HG02852 (cell line): Measurements from ENCODE around the gene GLP1R.

ENCODE experiments used
- ATAC-seq: cut with Tn5 transposase; IDR thresholded peaks from one replicate; pipeline ENCODE4 v1.9.1; 2021; ENCODE audit warnings: mild to moderate bottlenecking, moderate library complexity; ENCODE audit not compliant: unreplicated experiment

GLP1R gene

GRCh38 chr6:39048481-39049399 is at the start of gene GLP1R:
GLP1R (plus strand) TSS chr6:39048781; CDS start chr6:39048841, 60 bp downstream.
- no peak for ATAC-seq

- ATAC-seq: no peak
These were observed 45.5 kb upstream of the GLP1R start for GRCh38 chr6:39003072-39003471.

- ATAC-seq: no peak
These were observed 45.1 kb upstream of the GLP1R start for GRCh38 chr6:39003492-39003891.

GRCh38 chr6:39004801-39005200 is 43.8 kb upstream of the GLP1R start:
- no peak for ATAC-seq

GRCh38 chr6:39005774-39006173 is 42.8 kb upstream of the GLP1R start:
- ATAC-seq: no peak

- ATAC-seq: no peak
These were observed 41.0 kb upstream of the GLP1R start for GRCh38 chr6:39007575-39007974.

GRCh38 chr6:39008737-39009136 is 39.8 kb upstream of the GLP1R start:
- no peak for ATAC-seq

GRCh38 chr6:39009476-39009875 is 39.1 kb upstream of the GLP1R start:
- ATAC-seq: no peak

- ATAC-seq: no peak
These were observed 31.6 kb upstream of the GLP1R start for GRCh38 chr6:39016839-39017546.

- no peak for ATAC-seq
These were observed 31.1 kb upstream of the GLP1R start for GRCh38 chr6:39017547-39017880.

- ATAC-seq: no peak
These were observed 30.5 kb upstream of the GLP1R start for GRCh38 chr6:39018103-39018502.

GRCh38 chr6:39020136-39020535 is 28.4 kb upstream of the GLP1R start:
- ATAC-seq: no peak

GRCh38 chr6:39021041-39021440 is 27.5 kb upstream of the GLP1R start:
- ATAC-seq: no peak

- no peak for ATAC-seq
These were observed 26.8 kb upstream of the GLP1R start for GRCh38 chr6:39021779-39022178.

- ATAC-seq: no peak
These were observed 22.4 kb upstream of the GLP1R start for GRCh38 chr6:39026175-39026574.

- ATAC-seq: peak; percentile 56
These were observed 19.2 kb upstream of the GLP1R start for GRCh38 chr6:39029156-39030011.

GRCh38 chr6:39035681-39036080 is 12.9 kb upstream of the GLP1R start:
- no peak for ATAC-seq

GRCh38 chr6:39037082-39037508 is 11.5 kb upstream of the GLP1R start:
- ATAC-seq: no peak

GRCh38 chr6:39037707-39038106 is 10.9 kb upstream of the GLP1R start:
- no peak for ATAC-seq

GRCh38 chr6:39040080-39040673 is 8.4 kb upstream of the GLP1R start:
- no peak for ATAC-seq

- no peak for ATAC-seq
These were observed 7.5 kb upstream of the GLP1R start for GRCh38 chr6:39041072-39041471.
